ENCODE data around the gene PALM2AKAP2.
"Not testable (repeated sequence)": the region's sequence is repeated elsewhere in the genome, so short reads cannot be mapped to it uniquely, and the experiment has no call there.

PALM2AKAP2 gene

GRCh38 chr9:109811876-109812275 is 31.9 kb downstream of the PALM2AKAP2 start:
- no peak for DNase-seq

- DNase-seq: no peak
Observed at GRCh38 chr9:109812331-109812730, 32.3 kb downstream of the PALM2AKAP2 start.

- DNase-seq: no peak
Observed at GRCh38 chr9:109812818-109813281, 32.9 kb downstream of the PALM2AKAP2 start.

GRCh38 chr9:109813303-109813702 is 33.3 kb downstream of the PALM2AKAP2 start:
- DNase-seq: no peak

GRCh38 chr9:109813829-109814228 is 33.8 kb downstream of the PALM2AKAP2 start:
- DNase-seq: no peak

GRCh38 chr9:109815366-109815947 is 35.5 kb downstream of the PALM2AKAP2 start:
- no peak for DNase-seq

- DNase-seq: no peak
Observed at GRCh38 chr9:109816490-109816889, 36.5 kb downstream of the PALM2AKAP2 start.

- no peak for DNase-seq
Observed at GRCh38 chr9:109817146-109817845, 37.3 kb downstream of the PALM2AKAP2 start.

GRCh38 chr9:109817846-109818472 is 38.0 kb downstream of the PALM2AKAP2 start:
- peak; percentile 9 for DNase-seq

- DNase-seq: no peak
Observed at GRCh38 chr9:109821711-109822110, 41.7 kb downstream of the PALM2AKAP2 start.

GRCh38 chr9:109825383-109825782 is 45.4 kb downstream of the PALM2AKAP2 start:
- DNase-seq: not testable (repeated sequence)

- no peak for DNase-seq
Observed at GRCh38 chr9:109826559-109826958, 46.6 kb downstream of the PALM2AKAP2 start.

GRCh38 chr9:109828254-109828653 is 48.3 kb downstream of the PALM2AKAP2 start:
- DNase-seq: no peak

Measured in NK-92 treated with Interleukin-12 subunit alpha and Interleukin-12 subunit beta, amount 100 ng/mL, for 24 hours (cell line).